HG02938 (cell line): Measurements from ENCODE around the gene MFAP4.

Experiments
- ATAC-seq: cut with Tn5 transposase; IDR thresholded peaks from one replicate; pipeline ENCODE4 v1.9.1; 2021; ENCODE audit warnings: mild to moderate bottlenecking, moderate library complexity; ENCODE audit not compliant: unreplicated experiment

Gene MFAP4

GRCh38 chr17:19387921-19388521 is 1.0 kb upstream of the MFAP4 start:
- no peak for ATAC-seq

GRCh38 chr17:19386051-19386929 is 700 bp downstream of the MFAP4 start:
- ATAC-seq = no peak

GRCh38 chr17:19385521-19385983 is 1.4 kb downstream of the MFAP4 start:
- no peak for ATAC-seq

GRCh38 chr17:19384723-19385391 is 2.1 kb downstream of the MFAP4 start:
- ATAC-seq = no peak

- no peak for ATAC-seq
Observed at GRCh38 chr17:19383681-19384470, 3.1 kb downstream of the MFAP4 start.

GRCh38 chr17:19382531-19383444 is 4.2 kb downstream of the MFAP4 start:
- ATAC-seq = no peak

GRCh38 chr17:19381741-19382444 is 5.1 kb downstream of the MFAP4 start:
- ATAC-seq = no peak

- no peak for ATAC-seq
Observed at GRCh38 chr17:19381361-19381740, 5.6 kb downstream of the MFAP4 start.

- ATAC-seq = no peak
Observed at GRCh38 chr17:19380481-19381301, 6.3 kb downstream of the MFAP4 start.

- no peak for ATAC-seq
Observed at GRCh38 chr17:19379361-19380065, 7.5 kb downstream of the MFAP4 start.

- ATAC-seq = peak; percentile 16
Observed at GRCh38 chr17:19378416-19379360, 8.3 kb downstream of the MFAP4 start, which contains the start of gene MAPK7. TSS of gene MAPK7 (plus strand) at chr17:19378498. CDS start at chr17:19378901, 403 bp downstream.

- ATAC-seq = peak; percentile 93
Observed at GRCh38 chr17:19377602-19378415, 9.2 kb downstream of the MFAP4 start.

- no peak for ATAC-seq
Observed at GRCh38 chr17:19376811-19377210, 10.2 kb downstream of the MFAP4 start.

- ATAC-seq = no peak
Observed at GRCh38 chr17:19375732-19376131, 11.3 kb downstream of the MFAP4 start.

- no peak for ATAC-seq
Observed at GRCh38 chr17:19374136-19374535, 12.9 kb downstream of the MFAP4 start.
